ENCODE measurements around the gene NTRK3.

DNA sequence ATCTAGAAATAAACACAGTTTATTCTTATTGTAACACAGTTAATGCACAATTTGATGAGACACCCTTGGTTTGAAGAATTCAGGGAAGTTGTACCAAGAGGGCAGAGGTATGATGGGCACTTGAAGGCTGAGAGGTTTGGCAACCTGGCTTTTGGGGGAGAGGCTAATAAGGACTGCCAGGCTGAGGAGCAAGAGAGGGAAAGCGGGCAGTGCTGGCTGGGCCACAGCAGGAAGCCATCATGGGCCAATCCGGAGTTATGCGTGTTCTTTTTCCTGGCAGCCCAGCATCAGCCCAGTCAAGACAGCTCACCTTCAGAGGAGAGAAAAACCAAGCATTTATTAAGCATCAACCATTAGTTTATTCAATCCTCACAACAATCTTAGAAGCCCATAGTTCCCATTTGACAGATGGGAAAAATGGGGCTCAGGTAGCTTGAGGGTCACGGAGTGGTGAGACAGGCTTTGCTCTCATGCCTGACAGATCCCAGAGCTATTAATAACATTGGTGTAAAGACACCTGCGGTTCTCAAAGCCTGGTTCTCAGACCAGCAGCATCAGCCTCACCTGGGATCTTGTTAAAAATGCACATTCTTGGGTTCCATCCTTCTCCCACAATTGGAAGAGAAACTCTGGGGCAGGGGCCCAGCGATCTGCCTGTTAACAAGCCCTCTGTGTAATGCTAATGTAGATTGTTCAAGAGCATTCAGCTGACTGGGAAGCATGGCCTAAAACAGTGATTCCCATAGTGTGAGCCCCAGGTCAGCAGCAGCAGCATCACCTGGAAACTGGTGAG lies 183.7 kb downstream of the NTRK3 start:
- TF ChIP-seq, protein P1, sequence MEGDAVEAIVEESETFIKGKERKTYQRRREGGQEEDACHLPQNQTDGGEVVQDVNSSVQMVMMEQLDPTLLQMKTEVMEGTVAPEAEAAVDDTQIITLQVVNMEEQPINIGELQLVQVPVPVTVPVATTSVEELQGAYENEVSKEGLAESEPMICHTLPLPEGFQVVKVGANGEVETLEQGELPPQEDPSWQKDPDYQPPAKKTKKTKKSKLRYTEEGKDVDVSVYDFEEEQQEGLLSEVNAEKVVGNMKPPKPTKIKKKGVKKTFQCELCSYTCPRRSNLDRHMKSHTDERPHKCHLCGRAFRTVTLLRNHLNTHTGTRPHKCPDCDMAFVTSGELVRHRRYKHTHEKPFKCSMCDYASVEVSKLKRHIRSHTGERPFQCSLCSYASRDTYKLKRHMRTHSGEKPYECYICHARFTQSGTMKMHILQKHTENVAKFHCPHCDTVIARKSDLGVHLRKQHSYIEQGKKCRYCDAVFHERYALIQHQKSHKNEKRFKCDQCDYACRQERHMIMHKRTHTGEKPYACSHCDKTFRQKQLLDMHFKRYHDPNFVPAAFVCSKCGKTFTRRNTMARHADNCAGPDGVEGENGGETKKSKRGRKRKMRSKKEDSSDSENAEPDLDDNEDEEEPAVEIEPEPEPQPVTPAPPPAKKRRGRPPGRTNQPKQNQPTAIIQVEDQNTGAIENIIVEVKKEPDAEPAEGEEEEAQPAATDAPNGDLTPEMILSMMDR (IDR thresholded peaks at IDR 0.05; ENCODE audit: insufficient read depth, low read length), result no peak
- TF ChIP-seq, protein P2, sequence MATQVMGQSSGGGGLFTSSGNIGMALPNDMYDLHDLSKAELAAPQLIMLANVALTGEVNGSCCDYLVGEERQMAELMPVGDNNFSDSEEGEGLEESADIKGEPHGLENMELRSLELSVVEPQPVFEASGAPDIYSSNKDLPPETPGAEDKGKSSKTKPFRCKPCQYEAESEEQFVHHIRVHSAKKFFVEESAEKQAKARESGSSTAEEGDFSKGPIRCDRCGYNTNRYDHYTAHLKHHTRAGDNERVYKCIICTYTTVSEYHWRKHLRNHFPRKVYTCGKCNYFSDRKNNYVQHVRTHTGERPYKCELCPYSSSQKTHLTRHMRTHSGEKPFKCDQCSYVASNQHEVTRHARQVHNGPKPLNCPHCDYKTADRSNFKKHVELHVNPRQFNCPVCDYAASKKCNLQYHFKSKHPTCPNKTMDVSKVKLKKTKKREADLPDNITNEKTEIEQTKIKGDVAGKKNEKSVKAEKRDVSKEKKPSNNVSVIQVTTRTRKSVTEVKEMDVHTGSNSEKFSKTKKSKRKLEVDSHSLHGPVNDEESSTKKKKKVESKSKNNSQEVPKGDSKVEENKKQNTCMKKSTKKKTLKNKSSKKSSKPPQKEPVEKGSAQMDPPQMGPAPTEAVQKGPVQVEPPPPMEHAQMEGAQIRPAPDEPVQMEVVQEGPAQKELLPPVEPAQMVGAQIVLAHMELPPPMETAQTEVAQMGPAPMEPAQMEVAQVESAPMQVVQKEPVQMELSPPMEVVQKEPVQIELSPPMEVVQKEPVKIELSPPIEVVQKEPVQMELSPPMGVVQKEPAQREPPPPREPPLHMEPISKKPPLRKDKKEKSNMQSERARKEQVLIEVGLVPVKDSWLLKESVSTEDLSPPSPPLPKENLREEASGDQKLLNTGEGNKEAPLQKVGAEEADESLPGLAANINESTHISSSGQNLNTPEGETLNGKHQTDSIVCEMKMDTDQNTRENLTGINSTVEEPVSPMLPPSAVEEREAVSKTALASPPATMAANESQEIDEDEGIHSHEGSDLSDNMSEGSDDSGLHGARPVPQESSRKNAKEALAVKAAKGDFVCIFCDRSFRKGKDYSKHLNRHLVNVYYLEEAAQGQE (IDR thresholded peaks at IDR 0.05; ENCODE audit: insufficient replicate concordance, low read depth), result no peak
- TF ChIP-seq GABPA (IDR thresholded peaks at IDR 0.05; ENCODE audit: low read depth) (no peak), POLR2AphosphoS5 (IDR thresholded peaks at IDR 0.05; ENCODE audit: low read depth) (no peak), SPI1 (IDR thresholded peaks at IDR 0.05; ENCODE audit: borderline replicate concordance, low read depth) (no peak)
